Stimulated activated CD8-positive, alpha-beta memory T cell treated with anti-CD3 and anti-CD28 coated beads, Interleukin-15, amount 100 ng/mL, for 48 hours (primary cell): ENCODE data around the gene MON1A.
A peak's percentile ranks its signal among the peaks of the same experiment; 100 is the strongest.

Experiments used
- DNase-seq, 2 donors: peaks; one replicate each; pipeline ENCODE4 v3.0.0-alpha.2; 2020; ENCODE audit warnings: low read depth in 2 of 2

The MON1A gene

GRCh38 chr3:49889296-49889695 lies 40.3 kb downstream of the MON1A start:
- DNase-seq: no peak

- DNase-seq: no peak
Measured at GRCh38 chr3:49886922-49887265, 42.7 kb downstream of the MON1A start.

- DNase-seq: no peak
Measured at GRCh38 chr3:49883998-49884397, 45.6 kb downstream of the MON1A start.

GRCh38 chr3:49882166-49882565 lies 47.4 kb downstream of the MON1A start:
- DNase-seq: no peak

GRCh38 chr3:49880581-49881315 lies 48.9 kb downstream of the MON1A start:
- DNase-seq: no peak

- no peak for DNase-seq
Measured at GRCh38 chr3:49879721-49880120, 49.9 kb downstream of the MON1A start.

GRCh38 chr3:49878686-49879085 lies 50.9 kb downstream of the MON1A start:
- DNase-seq: no peak

- no peak for DNase-seq
Measured at GRCh38 chr3:49877716-49878115, 51.9 kb downstream of the MON1A start.

GRCh38 chr3:49876567-49876966 lies 53.0 kb downstream of the MON1A start:
- DNase-seq: no peak

GRCh38 chr3:49873623-49874022 lies 56.0 kb downstream of the MON1A start:
- no peak for DNase-seq

- DNase-seq: peak in 1 of 2 donors; percentile 46
Measured at GRCh38 chr3:49872801-49873281, 56.8 kb downstream of the MON1A start.

- no peak for DNase-seq
Measured at GRCh38 chr3:49871531-49872153, 58.0 kb downstream of the MON1A start.

- no peak for DNase-seq
Measured at GRCh38 chr3:49869525-49870126, 60.0 kb downstream of the MON1A start, which contains the start of gene CAMKV. CAMKV (minus strand) TSS chr3:49869906; CDS start chr3:49862388, 7,518 bp downstream.

- DNase-seq: no peak
Measured at GRCh38 chr3:49868862-49869466, 60.6 kb downstream of the MON1A start.

GRCh38 chr3:49867871-49868321 lies 61.7 kb downstream of the MON1A start:
- no peak for DNase-seq

GRCh38 chr3:49867400-49867799 lies 62.2 kb downstream of the MON1A start:
- DNase-seq: no peak

- no peak for DNase-seq
Measured at GRCh38 chr3:49865198-49865784, 64.3 kb downstream of the MON1A start.

- DNase-seq: no peak
Measured at GRCh38 chr3:49864505-49864904, 65.1 kb downstream of the MON1A start.

- DNase-seq: no peak
Measured at GRCh38 chr3:49859576-49860305, 69.9 kb downstream of the MON1A start.
